IPS-18c (cell line): Measurements from ENCODE around the gene STK38.
"Not testable (repeated sequence)": the region's sequence is repeated elsewhere in the genome, so short reads cannot be mapped to it uniquely, and the experiment has no call there.

Source experiments
- H3K4me3 ChIP-seq: 2 replicates; pipeline ENCODE4 v1.7.0; 2013; ENCODE audit warnings: low read depth, mild to moderate bottlenecking, low read length, moderate library complexity; ENCODE audit not compliant: insufficient read depth
- H3K9me3 ChIP-seq: one replicate; pipeline ENCODE4 v1.6.1; 2013; ENCODE audit warnings: mild to moderate bottlenecking, low read length, moderate library complexity; ENCODE audit not compliant: control insufficient read depth, insufficient read depth

STK38 gene

GRCh38 chr6:36508532-36508931 is 38.7 kb downstream of the STK38 start:
- Histone ChIP-seq H3K9me3 (peaks cover 2% of the 10 kb centered on the region), H3K4me3 (no peak overlapping the region)

- Histone ChIP-seq H3K4me3 (no peak overlapping the region), H3K9me3 (no peaks in the 10 kb centered on the region)
These were observed 40.7 kb downstream of the STK38 start for GRCh38 chr6:36506611-36507010.

GRCh38 chr6:36505744-36506534 is 41.3 kb downstream of the STK38 start:
- H3K4me3 ChIP-seq = no peak overlapping the region
- no peaks in the 10 kb centered on the region for H3K9me3 ChIP-seq

- Histone ChIP-seq H3K4me3 (no peak overlapping the region), H3K9me3 (no peaks in the 10 kb centered on the region)
These were observed 42.3 kb downstream of the STK38 start for GRCh38 chr6:36504982-36505381.

GRCh38 chr6:36504181-36504580 is 43.1 kb downstream of the STK38 start:
- H3K4me3 ChIP-seq = no peak overlapping the region
- no peaks in the 10 kb centered on the region for H3K9me3 ChIP-seq

GRCh38 chr6:36501686-36502085 is 45.6 kb downstream of the STK38 start:
- Histone ChIP-seq H3K4me3 (no peak overlapping the region), H3K9me3 (no peaks in the 10 kb centered on the region)

- H3K4me3 ChIP-seq = no peak overlapping the region
- H3K9me3 ChIP-seq = no peaks in the 10 kb centered on the region
These were observed 47.4 kb downstream of the STK38 start for GRCh38 chr6:36499918-36500317.

- Histone ChIP-seq H3K9me3 (no peaks in the 10 kb centered on the region), H3K4me3 (no peak overlapping the region)
These were observed 52.2 kb downstream of the STK38 start for GRCh38 chr6:36495086-36495485.

- no peak overlapping the region for H3K4me3 ChIP-seq
- H3K9me3 ChIP-seq = no peaks in the 10 kb centered on the region
These were observed 53.4 kb downstream of the STK38 start for GRCh38 chr6:36493859-36494258.

- H3K4me3 ChIP-seq = no peak overlapping the region
- no peaks in the 10 kb centered on the region for H3K9me3 ChIP-seq
These were observed 54.0 kb downstream of the STK38 start for GRCh38 chr6:36493319-36493718.

GRCh38 chr6:36492621-36493020 is 54.7 kb downstream of the STK38 start:
- no peak overlapping the region for H3K4me3 ChIP-seq
- no peaks in the 10 kb centered on the region for H3K9me3 ChIP-seq

GRCh38 chr6:36492092-36492491 is 55.2 kb downstream of the STK38 start:
- Histone ChIP-seq H3K4me3 (no peak overlapping the region), H3K9me3 (no peaks in the 10 kb centered on the region)

GRCh38 chr6:36491378-36491965 is 55.8 kb downstream of the STK38 start:
- H3K4me3 ChIP-seq = no peak overlapping the region
- no peaks in the 10 kb centered on the region for H3K9me3 ChIP-seq

GRCh38 chr6:36489426-36489825 is 57.9 kb downstream of the STK38 start:
- no peaks in the 10 kb centered on the region for H3K9me3 ChIP-seq
- no peak overlapping the region for H3K4me3 ChIP-seq

- Histone ChIP-seq H3K9me3 (no peaks in the 10 kb centered on the region), H3K4me3 (no peak overlapping the region)
These were observed 59.1 kb downstream of the STK38 start for GRCh38 chr6:36488221-36488620.

- Histone ChIP-seq H3K9me3 (no peaks in the 10 kb centered on the region), H3K4me3 (no peak overlapping the region)
These were observed 59.6 kb downstream of the STK38 start for GRCh38 chr6:36487698-36488097.

- no peak overlapping the region for H3K4me3 ChIP-seq
These were observed 62.5 kb downstream of the STK38 start for GRCh38 chr6:36484736-36485135.

GRCh38 chr6:36483326-36483725 is 64.0 kb downstream of the STK38 start:
- not testable (repeated sequence) for H3K4me3 ChIP-seq, H3K9me3 ChIP-seq

More at GRCh38 chr6:36484736-36485135, 62.5 kb downstream of the STK38 start:
- H3K9me3 ChIP-seq = no peaks in the 10 kb centered on the region

GRCh38 chr6:36479256-36479655 is 68.0 kb downstream of the STK38 start:
- H3K4me3 ChIP-seq = no peak overlapping the region
- no peaks in the 10 kb centered on the region for H3K9me3 ChIP-seq
